Bronchial epithelial cell (primary cell): ENCODE measurements around the gene KMT5C. TPM values are rescaled to one million over a fixed set of nuclear protein-coding genes. Genes with fewer than 3 reads are reported as not detected.

Experiments used
- DNase-seq: peaks from one replicate; pipeline ENCODE4 v3.0.0-alpha.2; 2010; ENCODE audit warnings: low read depth
- FAIRE-seq: peaks from 2 replicates; lab custom pipeline; 2011; peaks lifted over from hg19 to GRCh38; lab: Jason Lieb, UNC
- H3K27me3 ChIP-seq: 2 replicates; pipeline ENCODE4 v1.5.1; 2011; ENCODE audit warnings: low read length; ENCODE audit not compliant: control insufficient read depth, insufficient read depth
- H3K36me3 ChIP-seq: 2 replicates; pipeline ENCODE4 v1.5.1; 2011; ENCODE audit warnings: low read length; ENCODE audit not compliant: control insufficient read depth, insufficient read depth
- H3K4me3 ChIP-seq: 2 replicates; pipeline ENCODE4 v1.5.1; 2011; ENCODE audit warnings: mild to moderate bottlenecking, low read depth, low read length, control low read depth
- CTCF ChIP-seq: IDR thresholded peaks from 2 replicates; pipeline ENCODE4 v1.5.1; 2011; ENCODE audit warnings: mild to moderate bottlenecking, moderate library complexity, low read length, control low read depth, inconsistent platforms; ENCODE audit not compliant: insufficient read depth, severe bottlenecking
- total RNA-seq: library from RNA; depleted of rRNA; stranded (reverse); fragments of >200 nt; gene quantifications from 2 replicates; pipeline ENCODE4 v1.2.1, GENCODE V29; 2014

Gene KMT5C
- total RNA-seq, 1 donor from 2014 or later = 5.3 TPM

GRCh38 chr19:55385724-55386492, 46.2 kb downstream of the KMT5C start, which contains the start of gene RPL28:
TSS of gene RPL28 (plus strand) at chr19:55385932. CDS start at chr19:55386358, 426 bp downstream.
- FAIRE-seq (no peak), DNase-seq (peak; percentile 94)
- Histone ChIP-seq H3K27me3 (no peaks in the 10 kb centered on the region), H3K4me3 (peak within 1 kb of the TSS; percentile 77), H3K36me3 (peaks cover 32% of the 10 kb centered on the region)
- no peak for TF ChIP-seq CTCF

GRCh38 chr19:55386493-55386971, 46.9 kb downstream of the KMT5C start:
- Histone ChIP-seq H3K4me3 (peak overlapping the region; percentile 77), H3K36me3 (peaks cover 32% of the 10 kb centered on the region), H3K27me3 (no peaks in the 10 kb centered on the region)
- DNase-seq (peak; percentile 26), FAIRE-seq (no peak)
- no peak for TF ChIP-seq CTCF

GRCh38 chr19:55387736-55388497, 48.2 kb downstream of the KMT5C start:
- Histone ChIP-seq H3K27me3 (no peaks in the 10 kb centered on the region), H3K36me3 (peaks cover 32% of the 10 kb centered on the region), H3K4me3 (no peak overlapping the region)
- no peak for TF ChIP-seq CTCF
- DNase-seq (no peak), FAIRE-seq (no peak)

GRCh38 chr19:55389386-55390317, 50.0 kb downstream of the KMT5C start:
- FAIRE-seq = no peak
- TF ChIP-seq CTCF = no peak

GRCh38 chr19:55390461-55390880, 50.8 kb downstream of the KMT5C start:
- FAIRE-seq (no peak), DNase-seq (no peak)
- Histone ChIP-seq H3K36me3 (peaks cover 32% of the 10 kb centered on the region), H3K27me3 (no peaks in the 10 kb centered on the region), H3K4me3 (no peak overlapping the region)
- TF ChIP-seq CTCF = no peak

More at GRCh38 chr19:55389386-55390317, 50.0 kb downstream of the KMT5C start:
- no peak overlapping the region for H3K4me3 ChIP-seq
- peaks cover 32% of the 10 kb centered on the region for H3K36me3 ChIP-seq
- no peaks in the 10 kb centered on the region for H3K27me3 ChIP-seq
- DNase-seq = no peak
